Colon (tissue), 2 donors: Measurements from ENCODE around the gene CCDC74A.
"Not testable (repeated sequence)": the region's sequence is repeated elsewhere in the genome, so short reads cannot be mapped to it uniquely, and the experiment has no call there.

Experiments
- FAIRE-seq: peaks from 2 replicates; lab custom pipeline; 2012; peaks lifted over from hg19 to GRCh38; lab: Jason Lieb, UNC
- donor health status: control.
- donor health status: control.

CCDC74A gene

DNA sequence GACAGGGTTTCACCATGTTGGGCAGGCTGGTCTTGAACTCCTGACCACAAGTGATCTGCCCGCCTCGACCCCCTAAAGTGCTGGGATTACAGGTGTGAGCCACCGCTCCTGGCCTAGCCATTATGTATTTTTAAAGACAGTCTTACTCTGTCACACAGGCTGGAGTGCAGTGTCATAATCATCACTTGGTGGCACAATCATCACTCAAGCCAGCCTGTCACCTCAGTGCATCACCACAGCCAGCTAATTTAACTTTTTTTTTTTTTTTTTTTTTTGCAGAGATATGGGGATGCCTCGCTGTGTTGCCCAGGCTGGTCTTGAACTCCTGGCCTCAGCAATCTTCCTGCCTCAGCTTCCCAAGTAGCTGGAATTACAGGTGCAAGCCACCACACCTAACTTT lies 24.1 kb upstream of the CCDC74A start:
- not testable (repeated sequence) for FAIRE-seq

DNA sequence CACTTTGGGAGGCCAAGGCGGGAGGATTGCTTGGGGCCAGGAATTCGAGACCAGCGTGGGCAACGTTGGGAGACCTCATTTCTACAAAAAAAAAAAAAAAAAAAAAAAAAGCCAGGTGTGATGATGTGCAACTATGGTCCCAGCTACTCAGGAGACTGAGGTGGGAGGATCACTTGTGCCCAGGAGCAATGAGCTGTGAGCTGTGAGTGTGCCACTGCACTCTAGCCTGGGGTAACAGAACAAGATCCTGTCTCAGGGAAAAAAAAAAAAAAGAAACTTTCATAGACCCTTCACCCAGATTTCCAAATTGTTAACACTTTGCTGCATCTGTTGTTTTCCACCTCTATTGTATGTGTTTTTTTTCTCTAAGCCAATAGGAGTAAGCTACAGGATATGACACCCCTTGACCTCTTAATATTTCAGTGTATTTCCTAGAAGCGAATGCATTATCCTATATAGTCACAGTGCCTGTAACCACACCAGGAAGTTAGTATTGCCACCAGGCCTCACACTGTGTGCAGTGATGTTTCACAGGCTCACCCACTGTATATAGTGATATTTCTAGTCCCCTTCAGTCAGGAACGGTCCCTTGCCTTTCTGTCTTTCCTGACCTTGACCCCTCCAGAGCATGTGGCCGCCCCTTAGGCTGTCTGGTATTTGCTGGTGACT lies 23.5 kb upstream of the CCDC74A start:
- not testable (repeated sequence) for FAIRE-seq

DNA sequence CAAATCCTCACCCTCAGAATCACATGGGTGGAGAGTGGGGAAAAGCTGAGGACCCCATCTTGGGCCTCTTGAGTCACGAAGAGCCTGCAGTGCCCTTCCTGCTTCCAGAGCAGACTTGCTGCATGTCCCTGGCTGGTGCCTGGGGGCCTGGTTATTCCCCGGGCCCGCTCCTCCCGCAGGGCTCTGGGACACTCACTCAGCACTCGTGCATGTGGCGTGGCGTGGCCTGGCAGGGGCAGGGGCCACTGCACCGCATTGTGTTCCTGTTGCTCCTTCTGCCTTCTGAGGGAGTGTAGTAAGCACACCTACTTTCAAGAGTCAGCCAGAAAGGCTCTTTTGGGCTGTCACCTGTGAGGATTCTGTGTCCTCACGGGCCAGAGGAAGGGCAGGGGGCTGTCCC lies 18.1 kb upstream of the CCDC74A start:
- FAIRE-seq: no peak

DNA sequence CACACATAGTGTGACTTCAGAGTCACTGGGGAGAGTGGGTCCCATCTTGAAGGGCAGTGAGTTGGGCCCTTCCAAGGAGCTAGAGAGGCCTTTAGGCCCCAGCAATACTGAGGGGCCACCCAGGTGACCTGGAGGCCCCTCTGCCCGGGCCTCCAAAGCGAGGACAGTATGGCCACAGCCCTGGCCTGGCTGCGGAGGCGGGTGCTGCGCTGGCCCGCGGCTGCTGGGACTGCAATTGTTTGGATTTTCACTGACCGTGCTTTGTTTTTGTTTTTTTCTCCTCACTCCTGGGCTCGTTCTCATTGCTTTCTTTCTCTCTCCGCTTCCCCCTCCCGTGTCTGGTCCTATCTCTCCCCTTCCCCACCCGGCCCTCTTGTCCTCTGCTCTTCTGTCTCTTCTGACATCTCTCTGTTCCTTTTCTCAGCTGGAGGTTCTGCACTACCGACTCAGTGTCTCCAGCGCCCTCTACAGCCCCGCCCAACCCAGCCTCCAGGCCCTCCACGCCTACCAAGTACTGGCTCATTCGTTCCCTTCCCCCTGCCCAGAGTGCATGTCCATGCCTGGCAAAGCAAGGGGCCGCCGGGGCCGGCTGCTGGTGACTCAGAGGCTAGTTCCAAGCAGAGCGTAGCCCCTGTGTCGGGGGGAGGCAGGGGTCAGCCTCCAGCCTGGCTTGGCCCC lies 16.3 kb upstream of the CCDC74A start:
- not testable (repeated sequence) for FAIRE-seq

DNA sequence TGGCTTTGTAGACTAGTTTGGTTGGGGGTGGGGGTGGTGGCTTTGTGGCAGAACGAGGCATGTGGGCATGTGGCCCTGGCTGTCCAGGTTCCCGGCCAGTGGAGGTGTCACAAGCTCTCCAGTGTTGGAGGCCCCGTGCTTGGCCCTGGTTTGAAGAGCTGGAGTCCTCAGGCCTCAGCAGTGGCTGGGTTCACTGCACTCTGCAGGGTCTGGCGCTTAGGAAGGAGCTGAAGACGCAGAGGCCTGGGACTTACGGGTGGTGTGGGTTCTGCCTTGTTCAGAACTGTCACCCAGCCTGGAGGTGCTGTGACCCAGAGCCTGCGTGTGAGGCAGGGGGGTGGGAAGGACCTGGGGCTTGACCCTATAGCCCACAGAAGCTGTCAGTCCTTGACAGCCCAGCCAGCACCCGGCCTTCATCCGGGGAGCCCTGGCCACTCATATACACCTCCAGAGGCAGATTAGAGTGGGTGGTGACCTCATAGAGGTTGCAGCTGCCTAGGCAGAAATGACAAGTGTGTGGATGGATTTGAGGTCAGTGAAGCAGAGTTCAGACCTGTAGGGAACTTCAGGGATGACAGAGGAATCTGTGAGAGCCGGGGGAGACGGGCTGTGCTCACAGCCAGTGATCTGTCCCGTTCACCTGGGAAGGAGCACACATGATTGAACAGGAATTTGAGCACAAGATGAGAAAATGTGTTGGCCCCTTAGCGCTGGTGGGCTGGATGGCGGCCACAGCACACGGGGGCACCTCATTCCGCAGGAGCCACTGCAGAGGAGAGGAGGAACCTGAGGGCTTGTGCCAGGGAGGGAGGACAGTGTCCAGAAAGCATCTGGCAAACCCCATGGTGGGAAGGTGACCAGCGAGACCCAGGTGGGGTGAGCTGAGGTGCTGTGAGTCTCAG lies 15.5 kb upstream of the CCDC74A start:
- FAIRE-seq: not testable (repeated sequence)

DNA sequence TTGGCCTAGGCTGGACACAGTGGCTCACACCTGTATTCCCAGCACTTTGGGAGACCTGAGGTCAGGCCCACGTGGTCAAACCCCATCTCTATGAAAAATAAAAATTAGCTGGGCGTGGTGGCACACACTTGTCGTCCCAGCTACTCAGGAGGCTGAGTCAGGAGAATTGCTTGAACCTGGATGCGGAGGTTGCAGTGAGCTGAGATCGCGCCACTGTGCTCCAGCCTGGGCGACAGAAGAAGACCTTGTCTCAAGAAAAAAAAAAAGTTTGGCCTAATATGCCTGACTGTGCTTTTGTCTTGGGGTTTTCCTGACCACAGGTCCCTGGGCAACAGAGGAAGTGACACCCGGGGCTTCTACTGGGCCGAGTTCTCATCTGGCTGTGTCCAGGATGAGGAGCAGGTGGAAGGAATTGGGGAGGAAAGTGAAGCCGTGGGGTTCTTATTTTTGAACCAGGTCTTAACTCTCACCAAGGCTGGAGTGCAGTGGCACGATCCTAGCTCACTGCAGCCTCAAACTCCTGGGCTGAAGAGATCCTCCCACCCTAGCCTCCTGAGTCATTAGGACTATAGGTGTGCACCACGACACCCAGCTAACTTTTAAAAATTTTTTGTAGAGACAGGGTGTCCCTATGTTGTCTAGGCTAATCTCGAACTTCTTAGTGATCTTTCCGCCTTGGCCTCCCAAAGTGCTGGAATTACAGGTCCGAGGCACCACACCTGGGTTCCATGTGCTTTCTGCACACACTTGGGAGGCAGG lies 13.1 kb upstream of the CCDC74A start:
- not testable (repeated sequence) for FAIRE-seq

DNA sequence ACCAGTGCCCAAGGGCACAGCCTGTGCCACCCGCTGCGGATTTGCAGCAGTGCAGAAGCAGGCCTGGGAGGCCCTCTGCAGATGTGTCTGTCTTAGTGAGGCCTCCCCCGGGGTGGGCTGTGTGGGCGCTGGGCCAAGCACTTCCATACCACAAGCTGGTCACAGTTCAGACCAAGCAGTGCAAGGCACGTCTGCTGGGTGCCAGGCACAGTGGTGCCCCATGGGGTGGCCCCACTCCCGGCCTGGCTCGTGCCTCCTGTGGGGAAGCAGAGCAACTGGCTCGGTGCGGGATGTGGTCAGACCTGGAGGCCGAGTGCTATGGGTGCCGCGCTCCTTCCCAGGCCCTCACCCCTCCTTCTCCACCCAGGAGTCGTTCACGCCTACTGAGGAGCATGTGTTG lies 12.5 kb upstream of the CCDC74A start:
- FAIRE-seq: not testable (repeated sequence)

DNA sequence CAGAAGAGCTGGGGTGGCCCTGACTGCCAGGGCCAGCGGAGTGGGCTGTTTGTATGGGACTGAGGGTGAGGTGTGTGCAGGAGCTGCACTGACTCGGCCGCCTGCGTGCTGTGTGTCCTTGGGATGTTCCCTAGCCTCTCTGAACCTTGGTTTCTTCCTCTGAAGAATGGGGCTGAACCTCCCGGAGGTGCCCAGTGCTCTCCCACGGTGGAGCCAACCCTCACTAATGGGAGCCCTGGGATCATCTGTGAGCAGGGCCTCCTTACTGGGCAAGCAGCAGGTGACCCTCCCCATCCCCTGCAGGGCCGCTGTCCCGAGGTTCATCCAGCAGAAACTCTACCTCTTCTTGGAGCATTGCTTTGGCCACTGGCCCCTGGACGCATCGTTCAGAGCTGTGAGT lies 11.7 kb upstream of the CCDC74A start:
- FAIRE-seq: no peak

DNA sequence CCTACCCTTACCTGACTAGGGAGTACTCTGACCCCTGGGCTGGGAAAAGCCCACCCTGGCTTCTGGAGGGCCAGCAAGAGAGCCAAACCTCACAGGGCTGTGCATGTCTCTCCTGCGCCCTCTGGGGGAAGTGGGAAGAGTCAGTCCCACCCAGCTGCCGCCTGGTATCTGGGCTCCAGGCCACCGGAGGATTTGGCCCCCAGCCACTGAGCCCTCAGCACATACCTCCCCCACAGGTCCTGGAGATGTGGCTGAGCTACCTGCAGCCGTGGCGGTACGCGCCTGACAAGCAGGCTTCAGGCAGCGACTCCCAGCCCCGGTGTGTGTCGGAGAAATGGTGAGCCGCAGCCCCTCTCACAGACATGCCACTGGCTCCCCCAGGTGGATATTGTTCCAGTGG lies 11.1 kb upstream of the CCDC74A start:
- not testable (repeated sequence) for FAIRE-seq

DNA sequence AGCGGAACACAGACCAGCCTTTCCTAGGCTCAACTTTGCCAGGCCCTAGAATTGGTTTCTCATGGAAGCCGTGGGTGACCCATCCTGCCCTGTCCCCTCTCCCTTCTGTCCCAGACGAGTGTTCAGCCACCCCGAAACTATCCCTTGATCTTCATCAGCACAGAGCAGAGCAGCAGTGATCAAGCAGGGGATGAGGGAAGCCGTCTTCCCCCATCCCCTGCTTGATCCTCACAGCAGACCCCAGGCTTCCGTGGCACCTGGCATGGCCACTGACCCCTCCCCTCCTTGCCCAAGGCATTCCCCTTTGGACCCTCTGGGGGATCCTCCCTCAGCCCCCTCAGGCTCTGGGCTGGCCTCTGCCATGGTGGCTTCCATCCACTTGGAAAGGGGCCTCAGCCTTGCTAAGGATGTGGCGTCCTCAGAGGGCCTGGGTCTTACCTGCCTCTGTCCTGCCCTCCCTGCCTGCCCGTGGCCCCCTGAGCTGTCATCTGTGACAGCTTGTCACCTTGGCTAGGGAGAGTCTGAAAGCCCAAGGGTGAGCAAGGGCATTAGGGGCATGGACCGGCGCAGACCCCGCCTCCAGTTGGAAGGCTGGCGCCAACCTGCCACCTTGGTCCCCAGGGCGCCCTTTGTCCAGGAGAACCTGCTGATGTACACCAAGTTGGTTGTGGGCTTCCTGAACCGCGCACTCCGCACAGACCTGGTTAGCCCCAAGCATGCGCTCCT lies 10.4 kb upstream of the CCDC74A start:
- no peak for FAIRE-seq

DNA sequence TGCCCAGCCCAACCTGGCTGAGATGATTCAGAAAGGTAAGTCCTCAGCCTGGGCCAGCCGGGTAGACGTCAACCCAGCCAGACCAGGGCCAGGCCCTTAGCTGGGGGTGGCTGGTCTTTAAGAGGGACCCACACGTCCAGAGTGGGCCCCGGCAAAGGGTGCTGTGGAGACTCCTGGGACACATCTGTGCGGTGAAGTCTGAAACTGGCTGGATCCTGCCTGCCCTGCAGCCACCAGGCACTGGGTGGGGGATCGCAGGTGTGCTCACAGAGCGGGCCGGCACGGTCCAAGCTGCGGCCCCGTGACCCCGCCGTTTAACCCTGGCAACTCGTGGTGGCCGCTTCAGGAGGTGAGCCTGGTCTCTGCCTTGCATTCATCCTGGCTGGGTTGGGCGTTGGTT lies 9.8 kb upstream of the CCDC74A start:
- FAIRE-seq: not testable (repeated sequence)

DNA sequence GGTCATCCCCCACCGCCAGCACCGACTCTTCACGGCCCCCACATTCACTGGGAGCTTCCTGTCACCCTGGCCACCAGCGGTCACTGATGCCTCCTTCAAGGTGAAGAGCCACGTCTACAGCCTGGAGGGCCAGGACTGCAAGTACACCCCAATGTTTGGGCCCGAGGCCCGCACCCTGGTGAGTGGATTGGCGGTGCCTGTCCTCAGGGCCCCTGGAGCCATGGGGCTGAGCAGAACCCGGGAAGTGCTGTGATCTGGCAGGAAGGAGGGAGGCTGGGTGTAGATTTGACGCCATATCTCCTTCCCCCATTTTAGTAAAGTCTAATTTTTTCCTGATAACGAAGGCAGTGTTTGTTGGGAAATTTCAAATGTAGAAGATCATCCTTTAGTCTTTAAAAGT lies 9.2 kb upstream of the CCDC74A start:
- FAIRE-seq: not testable (repeated sequence)

DNA sequence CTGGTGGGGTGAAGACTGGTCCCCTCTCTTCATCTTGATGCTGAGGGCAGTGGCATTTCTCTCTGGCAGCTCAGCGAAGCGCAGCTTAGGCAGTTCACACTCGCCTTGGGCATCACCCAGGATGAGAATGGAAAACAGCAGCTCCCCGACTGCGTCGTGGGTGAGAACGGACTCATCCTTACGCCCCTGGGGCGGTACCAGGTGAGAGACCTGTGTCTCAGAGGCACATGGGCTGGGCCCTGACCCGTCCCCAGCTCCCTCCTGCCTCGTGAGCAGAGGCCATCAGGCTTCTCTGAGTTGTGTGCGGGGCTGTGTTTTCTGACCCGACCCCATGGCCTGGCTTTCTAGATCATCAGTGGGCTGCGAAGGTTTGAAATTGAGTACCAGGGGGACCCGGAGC lies 8.2 kb upstream of the CCDC74A start:
- no peak for FAIRE-seq

DNA sequence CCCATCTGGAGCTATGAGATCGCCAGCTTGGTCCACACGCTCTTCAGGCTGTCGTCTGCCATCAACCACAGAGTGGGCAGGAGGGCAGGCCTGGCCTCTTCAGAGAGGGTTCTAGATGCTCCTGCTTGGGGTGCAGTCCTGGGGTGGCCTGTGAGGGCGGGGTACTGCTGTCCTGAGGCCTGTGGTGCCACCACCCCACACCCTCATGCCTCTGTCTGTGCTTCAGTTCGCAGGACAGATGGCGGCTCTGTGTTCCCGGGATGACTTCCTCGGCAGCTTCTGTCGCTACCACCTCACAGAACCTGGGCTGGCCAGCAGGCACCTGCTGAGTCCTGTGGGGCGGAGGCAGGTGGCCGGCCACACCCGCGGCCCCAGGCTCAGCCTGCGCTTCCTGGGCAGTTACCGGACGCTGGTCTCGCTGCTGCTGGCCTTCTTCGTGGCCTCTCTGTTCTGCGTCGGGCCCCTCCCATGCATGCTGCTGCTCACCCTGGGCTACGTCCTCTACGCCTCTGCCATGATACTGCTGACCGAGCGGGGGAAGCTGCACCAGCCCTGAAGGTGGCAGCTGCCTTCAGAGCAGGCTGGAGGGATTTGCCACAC lies 7.7 kb upstream of the CCDC74A start:
- not testable (repeated sequence) for FAIRE-seq

DNA sequence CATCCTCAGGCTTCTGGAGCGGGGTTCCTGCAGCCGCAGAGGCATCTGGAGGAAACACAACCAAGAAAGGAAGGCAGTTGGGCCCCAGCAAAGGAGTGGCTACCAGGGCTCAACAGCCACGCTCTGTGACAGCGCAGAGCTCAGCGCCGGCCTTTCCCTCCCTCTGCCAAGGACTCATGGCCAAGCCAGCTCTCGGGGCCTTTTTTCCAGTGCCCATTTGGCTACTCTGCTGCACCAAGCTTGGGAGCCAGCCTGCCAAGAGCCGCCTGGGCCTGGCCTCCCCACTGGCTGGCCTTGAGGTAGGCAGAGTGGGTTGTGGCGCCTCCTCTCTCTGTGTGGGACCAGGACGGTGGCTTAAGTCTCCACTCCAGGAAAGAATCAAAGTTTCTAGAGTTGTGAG lies 7.2 kb upstream of the CCDC74A start:
- no peak for FAIRE-seq

DNA sequence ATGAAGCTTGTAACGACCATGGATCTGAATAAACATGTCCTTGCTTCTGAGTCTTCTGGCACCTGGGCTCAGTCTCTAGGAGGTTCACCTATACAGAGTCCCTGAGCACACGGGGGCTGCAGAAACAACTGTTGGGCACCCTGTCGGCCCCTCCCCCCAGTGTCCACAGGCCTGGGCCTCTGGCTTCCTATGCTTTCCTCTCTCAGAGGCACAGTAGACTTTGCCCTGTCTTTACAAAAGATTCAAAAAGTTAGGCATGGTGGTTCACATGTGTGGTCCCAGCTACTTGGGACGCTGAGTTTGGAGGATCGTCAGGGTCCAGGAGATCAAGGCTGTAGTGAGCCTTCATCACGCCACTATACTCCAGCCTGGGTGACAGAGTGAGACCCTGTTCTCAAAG lies 6.2 kb upstream of the CCDC74A start:
- not testable (repeated sequence) for FAIRE-seq

DNA sequence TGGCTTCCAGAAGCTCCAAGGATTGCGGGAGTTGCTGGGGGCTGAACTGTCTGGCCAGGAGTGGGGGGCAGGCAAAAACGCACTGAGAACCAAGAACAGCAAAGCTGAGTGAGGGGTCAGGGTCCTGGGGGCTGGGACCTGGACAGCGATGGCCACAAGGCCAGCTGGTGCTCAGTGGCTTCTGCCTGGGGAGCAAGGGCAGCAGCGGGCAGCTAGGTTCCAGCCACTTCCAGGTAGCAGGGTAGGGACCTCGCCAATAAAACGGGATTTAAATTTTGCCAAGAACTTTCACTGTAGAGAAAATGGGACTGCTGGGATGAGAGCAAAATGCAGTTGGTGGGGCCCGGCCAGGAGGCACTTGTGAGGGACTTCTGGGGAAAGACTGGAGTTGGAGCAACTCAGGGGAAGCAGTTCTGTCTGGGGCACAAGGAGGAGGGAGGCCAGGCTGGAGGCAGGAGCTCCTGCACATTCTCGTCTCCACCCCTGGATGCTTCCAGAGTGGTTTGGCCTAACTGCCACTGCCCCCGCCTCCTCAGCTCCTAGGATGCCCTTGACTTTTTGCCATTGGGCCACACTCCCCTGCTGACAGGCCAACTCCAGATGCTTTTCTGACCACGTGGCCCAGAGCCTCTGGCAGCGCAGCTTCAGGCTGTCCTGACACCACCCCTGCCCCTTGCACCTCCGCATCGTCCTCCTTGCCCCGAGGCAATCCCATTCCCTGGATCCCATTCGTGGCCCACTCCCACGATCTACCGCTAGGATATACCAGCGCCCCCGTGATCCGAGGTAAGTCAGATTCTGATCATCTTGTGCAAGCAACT lies 5.5 kb upstream of the CCDC74A start:
- no peak for FAIRE-seq

DNA sequence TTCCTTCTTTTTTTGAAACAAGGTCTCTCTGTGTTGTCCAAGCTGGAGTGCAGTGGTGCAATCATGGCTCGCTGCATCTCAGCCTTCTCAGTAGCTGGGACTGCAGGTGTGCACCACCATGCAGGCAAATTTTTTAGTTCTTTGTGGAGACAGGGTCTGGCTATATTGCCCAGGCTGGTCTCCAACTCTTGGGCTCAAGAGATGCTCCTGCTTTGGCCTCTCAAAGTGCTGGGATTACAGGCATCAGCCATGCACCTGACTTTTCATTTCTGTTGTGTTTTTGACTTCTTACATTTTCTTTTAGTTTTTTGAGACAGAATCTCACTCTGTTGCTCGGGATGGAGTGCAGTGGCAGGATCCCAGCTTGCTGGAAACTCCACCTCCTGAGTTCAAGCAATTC lies 2.4 kb upstream of the CCDC74A start:
- not testable (repeated sequence) for FAIRE-seq

DNA sequence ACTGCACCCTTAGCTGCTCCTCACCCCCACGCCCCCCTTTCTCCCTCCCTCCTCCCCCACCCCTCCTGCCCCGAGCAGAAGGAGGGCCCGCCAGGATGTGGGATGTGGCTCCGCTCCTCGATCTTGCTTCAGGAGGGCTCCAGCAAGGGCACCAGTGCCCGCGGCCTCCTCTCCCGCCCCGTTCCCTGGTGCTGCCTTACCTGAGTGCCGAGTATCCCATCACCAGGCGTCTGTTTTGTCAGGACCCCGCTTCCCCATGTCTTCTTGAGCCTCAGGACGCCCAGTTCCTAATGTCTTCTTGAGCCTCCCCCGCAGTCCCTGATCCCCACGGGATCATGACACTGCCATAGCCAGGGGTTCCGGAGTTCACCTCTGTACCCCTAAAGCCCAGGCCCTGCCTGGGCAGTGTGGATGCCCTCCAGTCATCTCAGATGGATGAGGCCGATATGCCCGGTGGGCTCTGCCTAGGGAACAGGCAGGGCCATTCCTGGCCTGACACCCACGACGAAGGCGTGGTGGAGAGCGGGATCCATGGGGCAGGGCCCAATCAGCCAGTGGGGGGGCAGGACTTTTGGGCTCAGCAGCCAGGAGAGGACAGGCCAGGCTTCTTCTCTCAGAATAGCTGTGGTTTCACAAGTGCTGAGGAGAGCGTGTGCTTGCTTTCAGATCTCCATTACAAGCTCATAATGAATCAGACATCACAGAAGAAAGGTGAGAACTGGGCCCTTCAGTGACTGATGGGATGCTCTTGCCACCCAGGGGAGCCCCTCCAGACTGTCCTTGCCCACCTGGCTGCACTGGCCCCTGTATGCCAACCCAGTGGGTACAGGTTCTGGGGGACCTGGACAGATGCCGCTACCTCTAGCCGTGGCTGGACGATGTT lies 1.5 kb downstream of the CCDC74A start:
- not testable (repeated sequence) for FAIRE-seq
